Nephron progenitor cell (in vitro differentiated cells): ENCODE results near the gene ASCC1.

Source experiments
- DNase-seq: peaks from one replicate; pipeline ENCODE4 v3.0.0; 2021
- H3K27ac Mint-ChIP-seq: 2 replicates; pipeline ENCODE4 v1.8.0; 2021; ENCODE audit warnings: mild to moderate bottlenecking, moderate library complexity, mixed read lengths
- H3K27me3 Mint-ChIP-seq: 2 replicates; pipeline ENCODE4 v1.8.0; 2021; ENCODE audit warnings: mild to moderate bottlenecking, low read depth, mixed read lengths; ENCODE audit not compliant: poor library complexity
- H3K36me3 Mint-ChIP-seq: 2 replicates; pipeline ENCODE4 v1.8.0; 2021; ENCODE audit warnings: low read depth, mixed read lengths
- H3K4me1 Mint-ChIP-seq: 2 replicates; pipeline ENCODE4 v1.8.0; 2021; ENCODE audit warnings: mixed read lengths
- H3K4me3 Mint-ChIP-seq: 2 replicates; pipeline ENCODE4 v1.8.0; 2021; ENCODE audit warnings: mild to moderate bottlenecking, moderate library complexity, mixed read lengths
- H3K9me3 Mint-ChIP-seq: 2 replicates; pipeline ENCODE4 v1.8.0; 2021; ENCODE audit warnings: mild to moderate bottlenecking, moderate library complexity, mixed read lengths
- CTCF ChIP-seq: fragments of 200-600 bp; sonication (generic); IDR thresholded peaks from 2 replicates; pipeline ENCODE4 v1.5.0; 2021; ENCODE audit warnings: antibody characterized with exemption

Gene ASCC1

GRCh38 chr10:72058347-72058898 is 157.7 kb downstream of the ASCC1 start:
- H3K27me3 Mint-ChIP-seq: peaks cover 4% of the 10 kb centered on the region
- H3K4me3 Mint-ChIP-seq: no peak overlapping the region
- H3K36me3 Mint-ChIP-seq: peaks cover 1% of the 10 kb centered on the region
- no peak for TF ChIP-seq CTCF
- H3K9me3 Mint-ChIP-seq: no peaks in the 10 kb centered on the region
- DNase-seq: no peak
- H3K27ac Mint-ChIP-seq: no peak overlapping the region
- peaks cover 61% of the 10 kb centered on the region for H3K4me1 Mint-ChIP-seq

- H3K4me1 Mint-ChIP-seq: peaks cover 58% of the 10 kb centered on the region
Measured at GRCh38 chr10:72056932-72057751, 158.9 kb downstream of the ASCC1 start.

GRCh38 chr10:72056113-72056512 is 160.0 kb downstream of the ASCC1 start:
- Mint-ChIP-seq H3K4me1 (peaks cover 55% of the 10 kb centered on the region), H3K27ac (no peak overlapping the region), H3K4me3 (no peak overlapping the region), H3K27me3 (peaks cover 10% of the 10 kb centered on the region), H3K36me3 (no peaks in the 10 kb centered on the region), H3K9me3 (no peaks in the 10 kb centered on the region)
- no peak for TF ChIP-seq CTCF
- DNase-seq: no peak

More at GRCh38 chr10:72056932-72057751, 158.9 kb downstream of the ASCC1 start:
- Mint-ChIP-seq H3K27ac (no peak overlapping the region), H3K9me3 (no peaks in the 10 kb centered on the region), H3K36me3 (no peaks in the 10 kb centered on the region), H3K4me3 (no peak overlapping the region), H3K27me3 (peaks cover 10% of the 10 kb centered on the region)
- no peak for TF ChIP-seq CTCF
- DNase-seq: no peak

- no peak for DNase-seq
- Mint-ChIP-seq H3K27ac (no peak overlapping the region), H3K27me3 (peaks cover 13% of the 10 kb centered on the region), H3K4me3 (no peak overlapping the region), H3K4me1 (peaks cover 39% of the 10 kb centered on the region), H3K36me3 (peaks cover 6% of the 10 kb centered on the region), H3K9me3 (peaks cover 22% of the 10 kb centered on the region)
- TF ChIP-seq CTCF: no peak
Measured at GRCh38 chr10:72053690-72054089, 162.4 kb downstream of the ASCC1 start.

GRCh38 chr10:72050873-72051272 is 165.2 kb downstream of the ASCC1 start:
- peaks cover 13% of the 10 kb centered on the region for H3K27me3 Mint-ChIP-seq
- H3K27ac Mint-ChIP-seq: no peak overlapping the region
- no peak for DNase-seq

More at GRCh38 chr10:72050873-72051272, 165.2 kb downstream of the ASCC1 start:
- no peak for TF ChIP-seq CTCF
- Mint-ChIP-seq H3K4me1 (peaks cover 32% of the 10 kb centered on the region), H3K36me3 (peaks cover 6% of the 10 kb centered on the region), H3K9me3 (peaks cover 31% of the 10 kb centered on the region), H3K4me3 (no peak overlapping the region)
